Activated CD4-positive, alpha-beta memory T cell treated with anti-CD3 and anti-CD28 coated beads for 36 hours (primary cell): ENCODE data around the gene DUSP19. TPM values are rescaled to one million over a fixed set of nuclear protein-coding genes. Genes with fewer than 3 reads are reported as not detected.

ENCODE experiments used
- CTCF ChIA-PET: fragments of 350-600 bp; sonication (Branson Sonifier 250); formaldehyde crosslinking; loops from one replicate; lab custom pipeline; 2021; ENCODE audit warnings: antibody characterized with exemption, inconsistent platforms; lab: Charles Lee
- POLR2A ChIA-PET: fragments of 350-600 bp; sonication (Branson Sonifier 250); formaldehyde crosslinking; loops from one replicate; lab custom pipeline; 2021; ENCODE audit warnings: antibody characterized with exemption; lab: Charles Lee
- DNase-seq: peaks from one replicate; pipeline ENCODE4 v3.0.0-alpha.2; 2020
- H3K27ac Mint-ChIP-seq: one replicate; pipeline ENCODE4 v1.8.0; 2021; ENCODE audit warnings: mixed read lengths
- H3K27me3 Mint-ChIP-seq: one replicate; pipeline ENCODE4 v1.8.0; 2021; ENCODE audit warnings: mixed read lengths
- H3K36me3 Mint-ChIP-seq: one replicate; pipeline ENCODE4 v1.8.0; 2021; ENCODE audit warnings: mixed read lengths
- H3K4me1 Mint-ChIP-seq: one replicate; pipeline ENCODE4 v1.8.0; 2021; ENCODE audit warnings: low read depth, mixed read lengths
- H3K4me3 Mint-ChIP-seq: one replicate; pipeline ENCODE4 v1.8.0; 2021; ENCODE audit warnings: mild to moderate bottlenecking, mixed read lengths
- H3K9me3 Mint-ChIP-seq: one replicate; pipeline ENCODE4 v1.8.0; 2021; ENCODE audit warnings: mixed read lengths
- intact Hi-C: fragments of 100-400 bp; cut with micrococcal nuclease; formaldehyde crosslinking; loops from one replicate; pipeline ENCODE4 v1.15.1; 2023
- total RNA-seq, 2 experiments: library from RNA; stranded (reverse); gene quantifications; one replicate each; pipeline ENCODE4 v1.2.3, GENCODE V29; 2021

The DUSP19 gene
- total RNA-seq, 2 experiments from 2014 or later, result 2.1 to 2.7 TPM

DNA sequence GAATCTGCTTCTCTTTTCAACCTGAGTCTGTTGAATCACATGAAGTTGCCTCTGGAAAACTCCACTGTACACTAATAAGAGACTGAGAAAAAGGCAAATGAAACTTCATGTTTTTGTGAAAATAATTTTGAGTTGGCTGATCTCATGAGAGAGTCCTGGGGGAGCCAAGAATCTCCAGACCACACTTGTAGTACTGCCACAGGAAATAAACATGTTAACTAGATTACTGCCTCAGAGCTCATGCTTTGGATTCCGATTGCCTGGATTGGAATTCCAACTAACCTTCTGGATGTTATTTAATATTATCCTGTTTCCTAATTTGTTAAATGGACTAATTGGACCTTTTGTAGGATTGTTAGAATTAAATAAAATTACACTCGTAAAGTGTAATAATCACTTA is 70.9 kb downstream of the DUSP19 start:
- H3K4me3 Mint-ChIP-seq, result no peak overlapping the region

More for the DNA sequence above, 70.9 kb downstream of the DUSP19 start:
- Mint-ChIP-seq H3K9me3 (peaks cover under 1% of the 10 kb centered on the region), H3K36me3 (peaks cover 58% of the 10 kb centered on the region), H3K27ac (no peak overlapping the region), H3K27me3 (no peaks in the 10 kb centered on the region), H3K4me1 (peaks cover 4% of the 10 kb centered on the region)
- DNase-seq, result no peak
- intact Hi-C loops, result no loop called here
- ChIA-PET CTCF (no interaction called here), POLR2A (no interaction called here)

Other genes with a start within 250 kb of the DUSP19 start
- gene FRZB, start 212.1 kb upstream of the DUSP19 start, total RNA-seq, result not detected
- gene NCKAP1, start 40.3 kb upstream of the DUSP19 start, total RNA-seq, result 10 to 100 TPM; 18.8 to 21.7 TPM
- gene NUP35, start 45.7 kb downstream of the DUSP19 start, total RNA-seq, result 10 to 100 TPM; 27.6 to 31.7 TPM